VCaP (cell line): ENCODE results near the gene COL8A2.

Source experiments
- H3K27ac ChIP-seq: fragments of 450-650 bp; 2 replicates; pipeline ENCODE4 v1.5.1; 2017
- TF ChIP-seq, protein P1 (sequence below): fragments of 450-650 bp; conservative IDR thresholded peaks from 2 replicates; pipeline ENCODE4 v1.5.1; 2017; ENCODE audit warnings: mild to moderate bottlenecking, moderate library complexity

COL8A2 gene

DNA sequence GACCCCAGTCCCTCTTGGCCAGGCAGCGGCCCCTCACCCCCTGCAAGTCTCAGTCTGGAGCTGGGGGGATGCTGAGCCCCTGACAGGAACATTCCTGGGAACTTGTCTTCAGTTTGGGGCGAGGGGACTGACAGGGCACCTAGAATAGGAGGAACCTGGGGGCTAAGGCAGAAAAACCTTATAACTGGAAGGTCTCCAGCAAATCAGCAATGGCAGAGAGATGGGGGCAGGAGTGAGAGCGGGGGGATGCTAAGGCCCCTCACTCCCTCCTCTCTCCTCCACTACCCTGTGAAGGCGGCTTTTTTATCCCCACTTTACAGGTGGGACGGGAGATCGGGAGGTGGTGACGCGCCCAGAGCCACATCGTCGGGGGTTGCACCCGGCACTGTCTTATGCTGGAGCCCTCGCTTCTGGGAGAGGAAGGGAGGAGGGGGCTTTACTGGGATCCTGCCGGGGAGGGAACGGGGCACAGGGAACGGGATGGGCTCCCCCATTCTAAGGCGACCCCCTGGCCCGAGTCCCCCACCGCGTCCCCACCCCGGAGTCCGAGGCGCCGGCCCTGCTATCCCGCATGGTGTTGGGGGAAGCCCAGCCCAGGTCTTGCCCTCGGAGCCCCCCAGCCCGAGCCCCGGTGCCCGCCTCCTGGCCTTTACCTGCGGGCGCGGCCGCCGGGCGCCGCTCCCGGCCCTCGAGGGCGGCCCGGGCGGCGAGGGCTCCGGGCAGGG lies 456 bp downstream of the COL8A2 start:
- TF ChIP-seq, protein P1, sequence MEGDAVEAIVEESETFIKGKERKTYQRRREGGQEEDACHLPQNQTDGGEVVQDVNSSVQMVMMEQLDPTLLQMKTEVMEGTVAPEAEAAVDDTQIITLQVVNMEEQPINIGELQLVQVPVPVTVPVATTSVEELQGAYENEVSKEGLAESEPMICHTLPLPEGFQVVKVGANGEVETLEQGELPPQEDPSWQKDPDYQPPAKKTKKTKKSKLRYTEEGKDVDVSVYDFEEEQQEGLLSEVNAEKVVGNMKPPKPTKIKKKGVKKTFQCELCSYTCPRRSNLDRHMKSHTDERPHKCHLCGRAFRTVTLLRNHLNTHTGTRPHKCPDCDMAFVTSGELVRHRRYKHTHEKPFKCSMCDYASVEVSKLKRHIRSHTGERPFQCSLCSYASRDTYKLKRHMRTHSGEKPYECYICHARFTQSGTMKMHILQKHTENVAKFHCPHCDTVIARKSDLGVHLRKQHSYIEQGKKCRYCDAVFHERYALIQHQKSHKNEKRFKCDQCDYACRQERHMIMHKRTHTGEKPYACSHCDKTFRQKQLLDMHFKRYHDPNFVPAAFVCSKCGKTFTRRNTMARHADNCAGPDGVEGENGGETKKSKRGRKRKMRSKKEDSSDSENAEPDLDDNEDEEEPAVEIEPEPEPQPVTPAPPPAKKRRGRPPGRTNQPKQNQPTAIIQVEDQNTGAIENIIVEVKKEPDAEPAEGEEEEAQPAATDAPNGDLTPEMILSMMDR = no peak
- H3K27ac ChIP-seq = no peak overlapping the region

GRCh38 chr1:36123356-36123755 lies 1.7 kb downstream of the COL8A2 start:
- TF ChIP-seq, protein P1 = no peak
- no peak overlapping the region for H3K27ac ChIP-seq

GRCh38 chr1:36122062-36123030 lies 2.7 kb downstream of the COL8A2 start:
- TF ChIP-seq, protein P1 = no peak
- no peak overlapping the region for H3K27ac ChIP-seq

DNA sequence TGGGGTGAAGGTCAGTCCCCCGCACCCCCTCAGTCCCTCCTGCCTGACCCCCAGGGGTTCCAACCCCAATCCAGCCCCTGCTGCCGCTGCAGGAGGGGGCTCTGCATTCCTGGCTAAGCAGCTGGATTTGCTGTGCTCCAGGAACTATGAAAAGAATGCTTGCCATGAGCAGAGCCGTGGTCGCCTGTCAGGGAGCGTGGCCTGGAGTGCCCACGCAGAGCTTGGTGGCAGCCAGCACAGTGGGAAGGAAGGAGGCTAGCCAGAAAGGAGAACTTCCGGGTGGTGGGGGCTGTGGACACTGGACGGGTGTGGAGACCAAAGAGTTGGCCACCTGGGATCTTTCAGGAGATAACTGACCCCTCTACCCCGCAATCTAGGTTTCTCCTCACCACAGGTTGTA lies 5.6 kb downstream of the COL8A2 start:
- no peak overlapping the region for H3K27ac ChIP-seq
- TF ChIP-seq, protein P1 = no peak

DNA sequence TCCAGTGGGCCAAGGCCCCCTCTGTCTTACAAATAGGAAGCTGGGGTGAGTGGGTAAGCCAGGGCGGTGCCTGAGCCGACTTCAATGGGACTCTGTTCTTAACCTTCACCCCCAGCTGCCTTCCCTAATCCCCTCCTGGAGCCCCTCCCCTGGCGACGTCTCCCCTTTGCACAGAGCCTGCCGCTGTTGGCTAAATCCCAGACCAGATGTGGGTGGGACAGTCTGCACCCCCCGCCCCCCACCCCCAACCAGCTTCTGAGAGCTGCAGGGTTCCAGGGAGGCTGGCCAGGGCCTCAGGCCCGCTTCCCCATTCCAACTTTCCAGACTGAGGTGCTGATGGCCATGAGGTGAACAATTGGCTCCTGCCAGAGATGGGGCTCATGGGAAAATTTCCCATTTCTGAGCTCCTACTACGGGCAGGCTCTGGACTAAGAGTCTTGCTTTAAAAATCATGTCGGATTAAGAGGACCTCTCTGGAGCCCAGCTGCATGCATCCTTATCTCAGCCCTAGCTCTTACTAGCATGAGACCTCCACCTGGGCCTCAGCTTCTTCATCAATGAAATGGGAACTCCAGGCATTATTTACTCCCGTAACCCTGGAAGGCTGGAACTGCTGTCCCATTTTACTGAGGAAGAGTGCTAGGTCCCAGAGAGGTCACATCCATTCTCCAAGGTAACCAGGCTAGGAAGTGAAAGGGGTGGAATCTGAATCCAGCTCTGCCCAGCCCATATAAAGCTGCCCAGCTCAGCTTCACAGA lies 6.4 kb downstream of the COL8A2 start:
- H3K27ac ChIP-seq = no peak overlapping the region
- TF ChIP-seq, protein P1 = no peak

DNA sequence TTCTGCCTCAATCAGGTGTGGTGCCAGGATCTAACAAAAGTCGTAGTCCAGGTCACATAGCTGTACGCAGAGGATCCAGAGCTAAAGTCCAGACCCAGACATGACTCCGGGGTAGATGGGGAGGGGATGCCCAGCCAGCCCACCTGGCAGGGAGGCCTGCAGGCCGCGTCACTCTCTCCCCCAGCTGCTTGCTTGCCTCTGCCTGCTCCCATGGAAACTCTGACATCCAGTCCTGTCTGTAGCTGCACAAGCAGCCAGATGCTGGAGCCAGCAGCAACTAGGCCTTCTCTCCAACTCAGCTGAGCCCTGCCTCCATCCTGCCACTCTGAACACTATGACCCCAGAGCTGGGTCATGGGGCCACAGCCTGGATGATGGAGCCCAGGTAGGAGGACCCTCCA lies 8.1 kb downstream of the COL8A2 start:
- no peak overlapping the region for H3K27ac ChIP-seq
- TF ChIP-seq, protein P1 = no peak

GRCh38 chr1:36115931-36116330 lies 9.1 kb downstream of the COL8A2 start:
- TF ChIP-seq, protein P1 = no peak
- no peak overlapping the region for H3K27ac ChIP-seq
